D721Med (cell line): Measurements from ENCODE around the gene UTP11.

Experiments
- DNase-seq: peaks from one replicate; pipeline ENCODE4 v3.0.0; 2011; ENCODE audit warnings: low spot score; ENCODE audit not compliant: insufficient read length
- FAIRE-seq: peaks from 2 replicates; lab custom pipeline; 2011; peaks lifted over from hg19 to GRCh38; lab: Jason Lieb, UNC
- TF ChIP-seq, protein P1 (sequence below): IDR thresholded peaks from 2 replicates; pipeline ENCODE4 v1.5.1; 2012; ENCODE audit warnings: mild to moderate bottlenecking, control low read depth; ENCODE audit not compliant: insufficient read depth; ENCODE audit errors: missing control alignments

The UTP11 gene

DNA sequence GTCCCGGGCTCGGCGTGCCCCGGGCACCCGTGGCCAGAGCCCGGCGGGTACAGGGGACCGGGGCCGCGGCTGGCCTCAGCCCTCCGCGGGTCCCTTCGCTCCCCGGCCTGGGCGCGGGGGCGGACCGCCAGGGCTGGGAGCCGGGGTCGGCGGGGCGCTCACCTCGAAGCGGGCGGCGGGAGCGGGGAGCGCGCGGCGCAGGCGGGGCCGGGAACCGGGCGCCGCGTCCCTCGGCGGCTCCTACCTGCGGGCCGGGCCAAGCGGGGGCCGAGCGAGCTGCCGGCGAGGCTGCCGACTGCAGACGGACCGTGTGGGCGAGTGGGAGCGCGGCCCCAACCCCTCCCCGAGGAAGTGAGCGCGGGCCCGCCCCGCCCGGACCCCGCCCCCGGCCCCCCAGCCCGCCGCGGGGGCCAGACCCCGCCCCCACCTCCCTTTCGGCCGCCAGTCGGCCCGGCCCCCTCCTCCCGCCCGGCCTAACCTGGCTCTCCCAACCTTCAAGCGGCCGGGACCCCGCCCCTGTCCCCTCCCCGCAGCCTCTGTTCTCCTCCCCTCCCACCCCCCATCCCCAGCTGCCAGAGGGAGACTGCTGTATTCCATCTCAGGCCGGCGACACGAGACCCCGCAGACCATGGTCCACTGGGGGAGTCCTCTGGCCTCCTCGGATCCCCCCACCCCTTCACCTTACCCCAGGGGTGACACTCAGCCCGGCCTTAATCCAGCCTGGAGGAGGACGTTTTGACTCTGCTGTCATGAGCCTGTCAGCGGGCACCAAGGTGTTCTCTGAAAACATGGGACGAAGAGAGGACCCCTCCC is 7.1 kb upstream of the UTP11 start, which contains the start of gene FHL3:
Gene FHL3 (minus strand): TSS at position 320 of the 813 bp plus-strand sequence. CDS start 6,102 bp downstream, outside the sequence.
- DNase-seq (no peak), FAIRE-seq (no peak)
- TF ChIP-seq, protein P1, sequence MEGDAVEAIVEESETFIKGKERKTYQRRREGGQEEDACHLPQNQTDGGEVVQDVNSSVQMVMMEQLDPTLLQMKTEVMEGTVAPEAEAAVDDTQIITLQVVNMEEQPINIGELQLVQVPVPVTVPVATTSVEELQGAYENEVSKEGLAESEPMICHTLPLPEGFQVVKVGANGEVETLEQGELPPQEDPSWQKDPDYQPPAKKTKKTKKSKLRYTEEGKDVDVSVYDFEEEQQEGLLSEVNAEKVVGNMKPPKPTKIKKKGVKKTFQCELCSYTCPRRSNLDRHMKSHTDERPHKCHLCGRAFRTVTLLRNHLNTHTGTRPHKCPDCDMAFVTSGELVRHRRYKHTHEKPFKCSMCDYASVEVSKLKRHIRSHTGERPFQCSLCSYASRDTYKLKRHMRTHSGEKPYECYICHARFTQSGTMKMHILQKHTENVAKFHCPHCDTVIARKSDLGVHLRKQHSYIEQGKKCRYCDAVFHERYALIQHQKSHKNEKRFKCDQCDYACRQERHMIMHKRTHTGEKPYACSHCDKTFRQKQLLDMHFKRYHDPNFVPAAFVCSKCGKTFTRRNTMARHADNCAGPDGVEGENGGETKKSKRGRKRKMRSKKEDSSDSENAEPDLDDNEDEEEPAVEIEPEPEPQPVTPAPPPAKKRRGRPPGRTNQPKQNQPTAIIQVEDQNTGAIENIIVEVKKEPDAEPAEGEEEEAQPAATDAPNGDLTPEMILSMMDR, result no peak

DNA sequence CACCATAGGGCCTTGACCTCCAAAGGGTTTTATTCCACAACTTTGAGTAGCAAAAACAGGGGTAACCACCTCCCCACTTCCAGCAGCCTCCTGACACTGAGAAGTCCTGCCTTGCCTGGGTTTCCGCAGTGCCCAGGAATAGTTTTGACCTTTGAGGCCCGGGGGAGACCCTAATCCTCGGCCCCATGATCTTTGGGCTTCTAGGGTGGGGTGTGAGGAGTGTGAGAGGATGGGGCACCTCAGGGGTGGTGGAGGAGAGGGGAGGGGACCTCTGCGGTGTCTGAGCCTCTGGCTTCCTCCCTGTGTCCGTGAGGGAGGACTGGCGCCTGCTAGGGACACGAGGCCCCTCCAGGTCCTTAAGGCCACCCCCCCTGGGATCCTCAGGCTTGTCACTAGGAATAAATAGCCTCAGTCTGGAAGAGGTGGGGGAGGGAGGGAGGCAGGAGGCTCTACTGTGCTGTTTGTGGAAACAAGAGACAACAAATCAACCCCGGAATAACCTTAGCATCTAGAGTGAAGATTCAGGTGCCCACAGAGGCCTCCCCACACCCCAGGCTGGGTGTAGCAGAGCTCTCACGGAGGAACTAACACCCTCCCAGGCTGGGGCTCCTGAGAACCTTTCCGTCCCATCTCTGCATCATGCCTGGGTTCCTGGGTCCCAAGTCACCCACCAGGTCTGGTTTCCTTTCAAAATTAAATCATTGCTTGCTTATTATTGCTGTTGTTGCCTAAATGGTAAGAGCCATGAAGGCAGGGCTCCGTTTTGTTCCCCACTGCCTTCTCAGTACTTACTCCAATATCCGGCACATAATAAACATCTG is 6.3 kb upstream of the UTP11 start:
- no peak for FAIRE-seq
- DNase-seq, result no peak
- TF ChIP-seq, protein P1, result no peak

DNA sequence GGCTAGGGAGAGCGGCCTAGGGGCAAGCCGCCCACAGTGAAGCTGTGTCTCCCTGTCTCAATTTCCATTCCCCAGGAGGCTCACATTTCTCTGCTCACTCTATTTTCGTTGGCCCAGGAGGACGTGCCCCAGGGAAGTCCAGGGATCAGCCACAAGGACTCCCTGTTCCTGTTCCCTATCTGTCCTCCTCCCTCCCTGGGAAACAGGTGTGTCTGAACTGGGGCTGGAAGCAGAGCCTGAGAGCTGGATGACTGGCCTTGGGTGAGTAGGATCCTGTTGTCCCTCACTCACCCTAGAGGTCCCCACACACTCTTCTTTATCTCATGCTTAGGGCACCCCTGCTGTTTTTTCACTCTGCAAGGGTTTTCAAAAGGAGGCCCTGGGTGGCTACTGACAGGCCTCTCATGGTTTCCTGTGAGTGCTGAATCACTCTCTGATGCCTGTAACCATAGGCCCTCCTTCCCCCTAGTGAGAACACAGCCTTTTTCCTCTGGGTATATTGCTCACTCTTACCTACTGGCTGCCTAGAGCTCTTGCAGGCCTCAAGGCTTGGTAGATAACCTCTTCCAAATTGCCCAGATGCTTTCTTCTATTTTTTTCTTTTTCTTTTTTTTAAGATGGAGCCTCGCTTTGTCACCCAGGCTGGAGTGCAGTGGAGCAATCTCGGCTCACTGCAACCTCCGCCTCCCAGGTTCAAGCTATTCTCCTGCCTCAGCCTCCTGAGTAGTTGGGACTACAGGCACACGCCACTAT is 3.3 kb upstream of the UTP11 start:
- DNase-seq (no peak), FAIRE-seq (no peak)
- TF ChIP-seq, protein P1, result no peak

DNA sequence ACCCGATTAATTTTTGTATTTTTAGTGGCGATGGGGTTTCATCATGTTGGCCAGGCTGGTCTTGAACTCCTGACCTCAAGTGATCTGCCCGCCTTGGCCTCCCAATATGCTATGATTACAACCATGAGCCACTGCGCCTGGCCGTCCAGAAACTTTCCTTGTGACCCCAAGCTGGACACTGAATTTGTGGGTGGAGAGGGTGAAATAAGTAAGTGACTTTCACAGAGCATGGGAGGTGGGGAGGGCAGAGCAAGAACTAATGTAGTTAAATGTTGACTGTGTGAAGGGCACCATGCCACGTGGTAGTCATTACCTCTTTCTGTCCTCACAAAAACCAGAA is 2.7 kb upstream of the UTP11 start:
- TF ChIP-seq, protein P1, result no peak
- DNase-seq (no peak), FAIRE-seq (no peak)

DNA sequence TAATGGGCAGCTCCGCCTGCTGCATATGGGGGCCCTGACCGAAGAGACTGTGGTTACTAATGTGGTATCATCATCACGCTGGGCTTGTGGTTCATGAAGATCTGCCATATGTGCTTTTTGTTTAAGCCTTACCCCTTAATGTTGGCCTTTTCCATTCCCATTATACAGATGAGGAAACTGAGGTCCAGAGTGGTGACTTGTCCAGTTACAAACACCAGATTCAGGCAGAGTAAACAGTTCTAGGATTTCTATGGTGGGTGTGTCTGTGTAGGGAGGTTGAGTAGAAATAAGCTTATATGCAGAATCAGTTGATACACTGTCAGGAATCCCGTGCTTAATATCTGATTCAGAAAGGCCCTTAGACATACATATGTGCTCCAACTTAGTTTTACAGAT is 691 bp downstream of the UTP11 start:
- TF ChIP-seq, protein P1, result no peak
- DNase-seq (no peak), FAIRE-seq (no peak)

DNA sequence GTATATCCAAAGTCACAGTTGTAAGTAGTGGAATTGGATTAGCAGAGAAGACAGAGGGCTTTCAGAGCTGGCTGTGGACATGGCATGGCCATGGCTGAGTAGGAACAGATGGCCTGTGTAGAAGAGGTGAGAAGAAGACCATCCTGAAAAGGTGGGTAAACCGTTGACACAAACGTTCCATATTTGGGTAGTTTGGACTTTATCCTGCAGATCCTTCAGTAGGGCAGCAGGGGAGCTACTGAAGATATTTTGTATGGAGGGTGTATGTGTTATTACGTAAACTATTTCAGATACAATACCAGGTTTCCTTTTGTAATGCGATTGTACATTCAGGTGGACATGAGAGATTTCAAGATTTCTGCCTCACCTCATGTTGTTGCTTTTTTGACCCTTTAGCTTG is 1.6 kb downstream of the UTP11 start:
- DNase-seq (no peak), FAIRE-seq (no peak)
- TF ChIP-seq, protein P1, result no peak
